Measurements from ENCODE around the gene CNTNAP5.

GRCh38 chr2:124708661-124709060 lies 683.6 kb downstream of the CNTNAP5 start:
- TF ChIP-seq TAF1 (IDR thresholded peaks at IDR 0.05; ENCODE audit: low read depth, low read length) (no peak), CTCF (IDR thresholded peaks at IDR 0.05; ENCODE audit: control extremely low read depth in 1 of 3, insufficient read depth in 1 of 3, low read depth in 1 of 3, low read length in 3 of 3) (no peak)

Measured in H1 (cell line).